Measurements from ENCODE around the gene NTN1. TPM values are rescaled to one million over a fixed set of nuclear protein-coding genes. Genes with fewer than 3 reads are reported as not detected.

Gene NTN1
- polyA plus RNA-seq, 1 donor: 4.4 TPM

- DNase-seq: no peak
Measured at GRCh38 chr17:9285602-9286427, 264.5 kb downstream of the NTN1 start.

GRCh38 chr17:9286434-9286833 lies 265.1 kb downstream of the NTN1 start:
- DNase-seq: no peak

- no peak for DNase-seq
Measured at GRCh38 chr17:9287306-9287705, 266.0 kb downstream of the NTN1 start.

GRCh38 chr17:9290226-9290613 lies 268.9 kb downstream of the NTN1 start:
- no peak for DNase-seq

- no peak for DNase-seq
Measured at GRCh38 chr17:9291912-9292560, 270.7 kb downstream of the NTN1 start.

GRCh38 chr17:9292561-9292941 lies 271.2 kb downstream of the NTN1 start:
- no peak for DNase-seq

Other genes with a start within 250 kb of the NTN1 start
- 0.46 TPM for gene MFSD6L, start 222.1 kb upstream of the NTN1 start, polyA plus RNA-seq (ENCODE audit: insufficient read length)
- gene PIK3R6, start 153.8 kb upstream of the NTN1 start, polyA plus RNA-seq (ENCODE audit: insufficient read length): 5.4 TPM
- 2.2 TPM for gene PIK3R5, start 55.8 kb upstream of the NTN1 start, polyA plus RNA-seq (ENCODE audit: insufficient read length)

Measured in hindlimb muscle (tissue), 1 donor.